ENCODE measurements around the gene ISX. TPM values are rescaled to one million over a fixed set of nuclear protein-coding genes. Genes with fewer than 3 reads are reported as not detected.

The ISX gene
- total RNA-seq, 1 experiment from 2014 or later, result not detected

GRCh38 chr22:35113341-35113740 is 47.4 kb downstream of the ISX start:
- Histone ChIP-seq H3K36me3 (replicated peaks; ENCODE audit: control insufficient read depth, insufficient read depth, low read length) (no peaks in the 10 kb centered on the region), H3K27me3 (ENCODE audit: control insufficient read depth, insufficient read depth, low read length) (no peaks in the 10 kb centered on the region), H3K4me3 (ENCODE audit: insufficient read depth, low read depth, low read length) (no peak overlapping the region)
- DNase-seq, result no peak

- no peak for DNase-seq
- Histone ChIP-seq H3K36me3 (replicated peaks; ENCODE audit: control insufficient read depth, insufficient read depth, low read length) (no peaks in the 10 kb centered on the region), H3K27me3 (ENCODE audit: control insufficient read depth, insufficient read depth, low read length) (no peaks in the 10 kb centered on the region), H3K4me3 (ENCODE audit: insufficient read depth, low read depth, low read length) (no peak overlapping the region)
Measured at GRCh38 chr22:35114131-35114980, 48.4 kb downstream of the ISX start.

- Histone ChIP-seq H3K36me3 (replicated peaks; ENCODE audit: control insufficient read depth, insufficient read depth, low read length) (no peaks in the 10 kb centered on the region), H3K27me3 (ENCODE audit: control insufficient read depth, insufficient read depth, low read length) (no peaks in the 10 kb centered on the region), H3K4me3 (ENCODE audit: insufficient read depth, low read depth, low read length) (no peak overlapping the region)
- DNase-seq, result no peak
Measured at GRCh38 chr22:35115515-35115914, 49.6 kb downstream of the ISX start.

GRCh38 chr22:35116269-35116668 is 50.3 kb downstream of the ISX start:
- no peaks in the 10 kb centered on the region for H3K27me3 ChIP-seq (ENCODE audit: control insufficient read depth, insufficient read depth, low read length)
- H3K4me3 ChIP-seq (ENCODE audit: insufficient read depth, low read depth, low read length), result no peak overlapping the region
- DNase-seq, result no peak
- H3K36me3 ChIP-seq (replicated peaks; ENCODE audit: control insufficient read depth, insufficient read depth, low read length), result no peaks in the 10 kb centered on the region

GRCh38 chr22:35116817-35117216 is 50.9 kb downstream of the ISX start:
- H3K27me3 ChIP-seq (ENCODE audit: control insufficient read depth, insufficient read depth, low read length), result no peaks in the 10 kb centered on the region
- peak; percentile 48 for DNase-seq
- no peak overlapping the region for H3K4me3 ChIP-seq (ENCODE audit: insufficient read depth, low read depth, low read length)
- no peaks in the 10 kb centered on the region for H3K36me3 ChIP-seq (replicated peaks; ENCODE audit: control insufficient read depth, insufficient read depth, low read length)

GRCh38 chr22:35119494-35119893 is 53.5 kb downstream of the ISX start:
- Histone ChIP-seq H3K36me3 (replicated peaks; ENCODE audit: control insufficient read depth, insufficient read depth, low read length) (no peaks in the 10 kb centered on the region), H3K27me3 (ENCODE audit: control insufficient read depth, insufficient read depth, low read length) (no peaks in the 10 kb centered on the region), H3K4me3 (ENCODE audit: insufficient read depth, low read depth, low read length) (no peak overlapping the region)
- no peak for DNase-seq

GRCh38 chr22:35124691-35125219 is 58.8 kb downstream of the ISX start:
- H3K27me3 ChIP-seq (ENCODE audit: control insufficient read depth, insufficient read depth, low read length), result no peaks in the 10 kb centered on the region
- no peak overlapping the region for H3K4me3 ChIP-seq (ENCODE audit: insufficient read depth, low read depth, low read length)
- no peaks in the 10 kb centered on the region for H3K36me3 ChIP-seq (replicated peaks; ENCODE audit: control insufficient read depth, insufficient read depth, low read length)
- no peak for DNase-seq

GRCh38 chr22:35126993-35127392 is 61.0 kb downstream of the ISX start:
- no peak overlapping the region for H3K4me3 ChIP-seq (ENCODE audit: insufficient read depth, low read depth, low read length)
- H3K36me3 ChIP-seq (replicated peaks; ENCODE audit: control insufficient read depth, insufficient read depth, low read length), result no peaks in the 10 kb centered on the region
- H3K27me3 ChIP-seq (ENCODE audit: control insufficient read depth, insufficient read depth, low read length), result no peaks in the 10 kb centered on the region; the same call in 1 of the 2 replicates
- no peak for DNase-seq

GRCh38 chr22:35128637-35129036 is 62.7 kb downstream of the ISX start:
- DNase-seq, result no peak
- Histone ChIP-seq H3K36me3 (replicated peaks; ENCODE audit: control insufficient read depth, insufficient read depth, low read length) (no peaks in the 10 kb centered on the region), H3K4me3 (ENCODE audit: insufficient read depth, low read depth, low read length) (no peak overlapping the region), H3K27me3 (ENCODE audit: control insufficient read depth, insufficient read depth, low read length) (peaks cover under 1% of the 10 kb centered on the region)

- H3K27me3 ChIP-seq (ENCODE audit: control insufficient read depth, insufficient read depth, low read length), result peaks cover 2% of the 10 kb centered on the region
- no peak overlapping the region for H3K4me3 ChIP-seq (ENCODE audit: insufficient read depth, low read depth, low read length)
- H3K36me3 ChIP-seq (replicated peaks; ENCODE audit: control insufficient read depth, insufficient read depth, low read length), result no peaks in the 10 kb centered on the region
- no peak for DNase-seq
Measured at GRCh38 chr22:35131525-35132000, 65.6 kb downstream of the ISX start.

GRCh38 chr22:35132568-35132967 is 66.6 kb downstream of the ISX start:
- Histone ChIP-seq H3K36me3 (replicated peaks; ENCODE audit: control insufficient read depth, insufficient read depth, low read length) (no peaks in the 10 kb centered on the region), H3K4me3 (ENCODE audit: insufficient read depth, low read depth, low read length) (no peak overlapping the region), H3K27me3 (ENCODE audit: control insufficient read depth, insufficient read depth, low read length) (peaks cover 2% of the 10 kb centered on the region)
- DNase-seq, result no peak

- no peak overlapping the region for H3K4me3 ChIP-seq (ENCODE audit: insufficient read depth, low read depth, low read length)
- peaks cover 2% of the 10 kb centered on the region for H3K27me3 ChIP-seq (ENCODE audit: control insufficient read depth, insufficient read depth, low read length)
- DNase-seq, result no peak
- H3K36me3 ChIP-seq (replicated peaks; ENCODE audit: control insufficient read depth, insufficient read depth, low read length), result no peaks in the 10 kb centered on the region
Measured at GRCh38 chr22:35133702-35134380, 67.9 kb downstream of the ISX start.

GRCh38 chr22:35134637-35135036 is 68.7 kb downstream of the ISX start:
- DNase-seq, result no peak
- H3K4me3 ChIP-seq (ENCODE audit: insufficient read depth, low read depth, low read length), result no peak overlapping the region

GRCh38 chr22:35135165-35135564 is 69.2 kb downstream of the ISX start:
- peaks cover 2% of the 10 kb centered on the region for H3K27me3 ChIP-seq (ENCODE audit: control insufficient read depth, insufficient read depth, low read length)
- no peaks in the 10 kb centered on the region for H3K36me3 ChIP-seq (replicated peaks; ENCODE audit: control insufficient read depth, insufficient read depth, low read length)
- H3K4me3 ChIP-seq (ENCODE audit: insufficient read depth, low read depth, low read length), result no peak overlapping the region
- DNase-seq, result peak; percentile 43

More at GRCh38 chr22:35134637-35135036, 68.7 kb downstream of the ISX start:
- no peaks in the 10 kb centered on the region for H3K36me3 ChIP-seq (replicated peaks; ENCODE audit: control insufficient read depth, insufficient read depth, low read length)
- H3K27me3 ChIP-seq (ENCODE audit: control insufficient read depth, insufficient read depth, low read length), result peaks cover 2% of the 10 kb centered on the region

Measured in H7 (cell line).